Kidney (tissue), 14 donors: ENCODE measurements around the gene GLIS1. TPM values are rescaled to one million over a fixed set of nuclear protein-coding genes. Genes with fewer than 3 reads are reported as not detected.

Experiments
- DNase-seq, 5 donors: peaks; one replicate each; pipeline ENCODE4 v3.0.0-alpha.2; 2013 to 2020
- FAIRE-seq: peaks from 2 replicates; lab custom pipeline; 2012; peaks lifted over from hg19 to GRCh38; lab: Jason Lieb, UNC
- H3K27ac ChIP-seq, 2 donors: one replicate each; pipeline ENCODE4 v1.7.0; 2013; ENCODE audit warnings: low read depth in 2 of 2, low read length in 2 of 2, inconsistent platforms in 1 of 2
- H3K27me3 ChIP-seq: one replicate; pipeline ENCODE4 v1.7.1; 2013; ENCODE audit warnings: low read length, inconsistent platforms; ENCODE audit not compliant: control insufficient read depth, insufficient read depth
- H3K36me3 ChIP-seq, 3 donors: one replicate each; pipeline versions ENCODE4 v1.7.0 to v1.7.1; 2013; ENCODE audit warnings: low read length in 3 of 3, control low read depth in 1 of 3, inconsistent platforms in 1 of 3; ENCODE audit not compliant: insufficient read depth in 3 of 3, control insufficient read depth in 2 of 3
- H3K4me1 ChIP-seq, 3 donors: one replicate each; pipeline versions ENCODE4 v1.7.0 to v1.7.1; 2013; ENCODE audit warnings: low read length in 3 of 3, inconsistent platforms in 1 of 3, low read depth in 1 of 3; ENCODE audit not compliant: control insufficient read depth in 2 of 3, insufficient read depth in 2 of 3
- H3K4me3 ChIP-seq, 3 donors: one replicate each; pipeline versions ENCODE4 v1.7.0 to v1.8.1; 2013; ENCODE audit warnings: low read length in 3 of 3, control low read depth in 1 of 3, inconsistent platforms in 1 of 3
- H3K9ac ChIP-seq, 3 donors: one replicate each; pipeline versions ENCODE4 v1.7.0 to v1.7.1; 2013; ENCODE audit warnings: low read length in 3 of 3, control low read depth in 1 of 3, inconsistent platforms in 1 of 3
- H3K9me3 ChIP-seq, 3 donors: one replicate each; pipeline versions ENCODE4 v1.7.0 to v1.7.1; 2013; ENCODE audit warnings: low read length in 3 of 3, control low read depth in 1 of 3, inconsistent platforms in 1 of 3; ENCODE audit not compliant: control insufficient read depth in 2 of 3, insufficient read depth in 1 of 3
- CTCF ChIP-seq: IDR thresholded peaks from 3 replicates; pipeline ENCODE4 v1.5.1; 2012; ENCODE audit warnings: mild to moderate bottlenecking, moderate library complexity, borderline replicate concordance; ENCODE audit not compliant: insufficient read depth; ENCODE audit errors: extremely low read depth
- intact Hi-C: fragments of 100-400 bp; cut with DNase I; formaldehyde crosslinking; loops from one replicate; pipeline ENCODE4 v1.11.1; 2022
- polyA plus RNA-seq: library from polyadenylated mRNA; stranded (reverse); fragments of 350-450 nt; fragmentation: Illumina TruSeq; extraction: RNeasy Lipid Tissue Mini Kit (QIAGEN cat#74804); gene quantifications from one replicate; pipeline ENCODE4 v1.2.3, GENCODE V29; 2014; ENCODE audit warnings: low read depth, low replicate concordance; ENCODE audit not compliant: insufficient read depth
- total RNA-seq: library from RNA; stranded (reverse); fragmentation: NEBNext Ultra II Directional; extraction: Animal tissue kit (Norgen Biotek cat#: 25700); gene quantifications from one replicate; pipeline ENCODE4 v1.2.1, GENCODE V29; 2021
- donor health status: control.
- donor health status: control.
- donor health status: control.
- donor health status: control.
- donor health status: control.
- donor health status: DM: yes; HTN: yes; CAD: no.
- donor health status: Normal renal cell carcinoma (clear cell type).

GLIS1 gene
- total and polyA plus RNA-seq, 2 donors from 2014 or later, result 3.3 to 3.7 TPM

GRCh38 chr1:53526451-53527101 is 212.4 kb downstream of the GLIS1 start:
- no peak for TF ChIP-seq CTCF
- FAIRE-seq (no peak), DNase-seq (peak; percentile 75 to 90 (median 84))
- H3K4me3 ChIP-seq, result no peak overlapping the region
- intact Hi-C loops, result no loop called here
- H3K4me1 ChIP-seq, result peaks cover 0 to 5% (median 0%) of the 10 kb centered on the region in 3 donors
- H3K36me3 ChIP-seq, result no peaks in the 10 kb centered on the region
- no peaks in the 10 kb centered on the region for H3K9me3 ChIP-seq
- H3K27ac ChIP-seq, result no peak overlapping the region
- H3K27me3 ChIP-seq, result no peaks in the 10 kb centered on the region
- H3K9ac ChIP-seq, result no peak overlapping the region

GRCh38 chr1:53525595-53525994 is 213.4 kb downstream of the GLIS1 start:
- no peak for FAIRE-seq
- Histone ChIP-seq H3K4me3 (no peak overlapping the region), H3K36me3 (no peaks in the 10 kb centered on the region), H3K9me3 (no peaks in the 10 kb centered on the region), H3K27me3 (no peaks in the 10 kb centered on the region), H3K27ac (no peak overlapping the region), H3K9ac (no peak overlapping the region), H3K4me1 (peaks cover 0 to 5% (median 0%) of the 10 kb centered on the region in 3 donors)
- no peak for TF ChIP-seq CTCF
- intact Hi-C loops, result no loop called here
- no peak for DNase-seq

GRCh38 chr1:53524428-53525375 is 214.3 kb downstream of the GLIS1 start:
- Histone ChIP-seq H3K4me3 (no peak overlapping the region), H3K9ac (no peak overlapping the region), H3K36me3 (no peaks in the 10 kb centered on the region), H3K27ac (no peak overlapping the region), H3K9me3 (no peaks in the 10 kb centered on the region), H3K4me1 (peaks cover 0 to 8% (median 0%) of the 10 kb centered on the region in 3 donors), H3K27me3 (no peaks in the 10 kb centered on the region)
- intact Hi-C loops, result no loop called here
- FAIRE-seq, result no peak
- TF ChIP-seq CTCF, result no peak
- peak in 3 of 5 donors; percentile 53 to 78 (median 54) for DNase-seq
